ENCODE data around the gene TMPRSS4.

DNA sequence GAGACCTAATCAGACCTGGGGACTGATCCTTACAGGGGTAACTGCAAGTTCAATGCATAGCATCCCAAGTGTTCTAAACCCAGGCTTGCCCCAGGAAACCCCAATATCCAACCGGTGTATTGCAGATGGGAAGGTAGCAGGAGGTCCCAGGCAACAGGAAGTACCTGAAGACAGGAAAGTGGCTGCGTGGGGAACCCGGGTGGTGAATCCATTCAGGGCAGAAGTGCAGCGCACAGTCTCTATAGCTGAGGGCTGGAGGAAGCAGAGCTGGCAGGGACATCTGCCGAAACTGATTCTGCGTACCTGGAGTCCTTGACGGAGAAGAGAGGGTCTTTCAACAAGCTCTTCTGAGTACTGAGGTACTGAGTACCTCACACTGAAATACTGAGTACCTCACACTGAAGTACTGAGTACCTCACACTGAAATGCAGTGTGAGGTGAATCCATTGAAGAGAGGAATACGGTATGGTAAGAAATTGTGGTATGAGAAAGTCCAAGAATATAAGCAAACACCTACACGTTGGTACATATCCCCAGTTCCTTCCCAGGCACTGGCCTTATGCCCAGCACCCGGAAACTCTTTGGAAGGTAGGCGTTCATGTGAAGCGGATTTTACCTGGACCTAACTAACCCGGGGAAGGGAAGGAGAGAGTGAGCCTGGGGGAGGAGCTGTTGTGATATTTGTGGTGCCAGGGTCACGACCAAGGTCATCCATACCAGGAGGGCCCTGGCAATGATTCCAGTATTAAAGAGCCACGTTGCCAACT is 55.7 kb downstream of the TMPRSS4 start:
- TF ChIP-seq POLR2A (IDR thresholded peaks at IDR 0.05) (no peak), POLR2AphosphoS5 (IDR thresholded peaks at IDR 0.05) (no peak)
- TF ChIP-seq, protein P1, sequence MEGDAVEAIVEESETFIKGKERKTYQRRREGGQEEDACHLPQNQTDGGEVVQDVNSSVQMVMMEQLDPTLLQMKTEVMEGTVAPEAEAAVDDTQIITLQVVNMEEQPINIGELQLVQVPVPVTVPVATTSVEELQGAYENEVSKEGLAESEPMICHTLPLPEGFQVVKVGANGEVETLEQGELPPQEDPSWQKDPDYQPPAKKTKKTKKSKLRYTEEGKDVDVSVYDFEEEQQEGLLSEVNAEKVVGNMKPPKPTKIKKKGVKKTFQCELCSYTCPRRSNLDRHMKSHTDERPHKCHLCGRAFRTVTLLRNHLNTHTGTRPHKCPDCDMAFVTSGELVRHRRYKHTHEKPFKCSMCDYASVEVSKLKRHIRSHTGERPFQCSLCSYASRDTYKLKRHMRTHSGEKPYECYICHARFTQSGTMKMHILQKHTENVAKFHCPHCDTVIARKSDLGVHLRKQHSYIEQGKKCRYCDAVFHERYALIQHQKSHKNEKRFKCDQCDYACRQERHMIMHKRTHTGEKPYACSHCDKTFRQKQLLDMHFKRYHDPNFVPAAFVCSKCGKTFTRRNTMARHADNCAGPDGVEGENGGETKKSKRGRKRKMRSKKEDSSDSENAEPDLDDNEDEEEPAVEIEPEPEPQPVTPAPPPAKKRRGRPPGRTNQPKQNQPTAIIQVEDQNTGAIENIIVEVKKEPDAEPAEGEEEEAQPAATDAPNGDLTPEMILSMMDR (IDR thresholded peaks at IDR 0.05), result no peak

Measured in breast epithelium (tissue), 3 donors.